Keratinocyte (primary cell): Measurements from ENCODE around the gene LATS2. TPM values are rescaled to one million over a fixed set of nuclear protein-coding genes. Genes with fewer than 3 reads are reported as not detected.

Experiments
- DNase-seq: peaks from one replicate; pipeline ENCODE4 v3.0.0-alpha.2; 2011; ENCODE audit warnings: low read depth, missing footprints, low spot score
- FAIRE-seq: peaks from 2 replicates; lab custom pipeline; 2011; peaks lifted over from hg19 to GRCh38; lab: Jason Lieb, UNC
- H2AFZ ChIP-seq: 2 replicates; pipeline ENCODE4 v1.6.0; 2012; ENCODE audit warnings: low read length, control low read depth, inconsistent platforms; ENCODE audit not compliant: control insufficient read depth
- H3K27ac ChIP-seq: 2 replicates; pipeline ENCODE4 v1.5.1; 2011; ENCODE audit warnings: low read length; ENCODE audit not compliant: control insufficient read depth, insufficient read depth
- H3K27me3 ChIP-seq: 3 replicates; pipeline ENCODE4 v1.6.0; 2011; ENCODE audit warnings: low read length; ENCODE audit not compliant: control insufficient read depth, insufficient read depth; ENCODE audit errors: extremely low read depth
- H3K36me3 ChIP-seq, 2 experiments: 2 replicates in 1 of 2; 3 replicates in 1 of 2; pipeline ENCODE4 v1.5.1; 2011; ENCODE audit warnings: low read length in 2 of 2, mild to moderate bottlenecking in 1 of 2; ENCODE audit not compliant: control insufficient read depth in 2 of 2, insufficient read depth in 2 of 2; ENCODE audit errors: extremely low read depth in 1 of 2
- H3K4me1 ChIP-seq: 3 replicates; pipeline ENCODE4 v1.5.1; 2011; ENCODE audit warnings: low read length; ENCODE audit not compliant: control insufficient read depth, insufficient read depth; ENCODE audit errors: extremely low read depth
- H3K4me2 ChIP-seq: 3 replicates; pipeline ENCODE4 v1.6.0; 2011; ENCODE audit warnings: low read depth, low read length; ENCODE audit not compliant: control insufficient read depth, insufficient read depth; ENCODE audit errors: extremely low read depth
- H3K4me3 ChIP-seq, 3 experiments: fragments of 200-600 bp in 1 of 3; sonication (generic) in 1 of 3; 2 replicates in 2 of 3; 3 replicates in 1 of 3; pipeline ENCODE4 v1.5.1; 2011 to 2016; ENCODE audit warnings: low read length in 3 of 3, mild to moderate bottlenecking in 3 of 3, control low read depth in 2 of 3, inconsistent platforms in 1 of 3, low read depth in 1 of 3, mixed read lengths in 1 of 3, mixed run types in 1 of 3, moderate library complexity in 1 of 3; ENCODE audit not compliant: control insufficient read depth in 2 of 3, insufficient read depth in 2 of 3; ENCODE audit errors: extremely low read depth in 1 of 3
- H3K79me2 ChIP-seq: 2 replicates; pipeline ENCODE4 v1.6.0; 2012; ENCODE audit warnings: low read length; ENCODE audit not compliant: control insufficient read depth, insufficient read depth
- H3K9ac ChIP-seq: 3 replicates; pipeline ENCODE4 v1.6.0; 2011; ENCODE audit warnings: low read length; ENCODE audit not compliant: control insufficient read depth, insufficient read depth; ENCODE audit errors: extremely low read depth
- H3K9me1 ChIP-seq: 3 replicates; pipeline ENCODE4 v1.6.0; 2011; ENCODE audit warnings: low read length; ENCODE audit not compliant: control insufficient read depth, insufficient read depth; ENCODE audit errors: extremely low read depth
- H3K9me3 ChIP-seq: 2 replicates; pipeline ENCODE4 v1.5.1; 2012; ENCODE audit warnings: low read depth, low read length; ENCODE audit not compliant: control insufficient read depth
- H4K20me1 ChIP-seq: 3 replicates; pipeline ENCODE4 v1.6.0; 2011; ENCODE audit warnings: low read length; ENCODE audit not compliant: control insufficient read depth, insufficient read depth; ENCODE audit errors: extremely low read depth
- EZH2 ChIP-seq: IDR thresholded peaks from one replicate; pipeline ENCODE4 v1.6.1; 2012; ENCODE audit warnings: inconsistent platforms, mild to moderate bottlenecking, low read length, moderate library complexity
- dilution Hi-C: fragments of 300-500 bp; cut with MboI; formaldehyde crosslinking; loops from one replicate; pipeline ENCODE4 v1.7.0; 2020; ENCODE audit warnings: low sequenced_read_pairs; ENCODE audit not compliant: extremely low pct_ligation_motif_present
- polyA plus RNA-seq, 5 experiments: library from polyadenylated mRNA; depleted of rRNA in 3 of 5; stranded (reverse) in 3 of 5; stranded (forward) in 1 of 5; unstranded in 1 of 5; fragments of >200 nt; gene quantifications; 1 replicate in 1 of 5; 2 replicates in 3 of 5; 3 replicates in 1 of 5; pipeline versions ENCODE4 v1.2.1 to v1.2.3, GENCODE V29; 2011 to 2012; ENCODE audit warnings: missing spikeins in 2 of 5, low read depth in 1 of 5, low replicate concordance in 1 of 5
- TF ChIP-seq, protein P1 (sequence below), 3 experiments: IDR thresholded peaks in 1 of 3; conservative IDR thresholded peaks in 1 of 3; optimal IDR thresholded peaks in 1 of 3; 2 replicates in 2 of 3; 3 replicates in 1 of 3; pipeline versions ENCODE3 to v1.5.1; 2011; ENCODE audit warnings: low read length in 3 of 3, mild to moderate bottlenecking in 3 of 3, moderate library complexity in 2 of 3, control low read depth in 1 of 3, inconsistent platforms in 1 of 3; ENCODE audit not compliant: insufficient read depth in 2 of 3; ENCODE audit errors: extremely low read depth in 1 of 3

LATS2 gene
- polyA plus RNA-seq, 1 donor (not counting 4 experiments of a cell fraction or from before 2014, with no cell fraction given) = 6.7 TPM

DNA sequence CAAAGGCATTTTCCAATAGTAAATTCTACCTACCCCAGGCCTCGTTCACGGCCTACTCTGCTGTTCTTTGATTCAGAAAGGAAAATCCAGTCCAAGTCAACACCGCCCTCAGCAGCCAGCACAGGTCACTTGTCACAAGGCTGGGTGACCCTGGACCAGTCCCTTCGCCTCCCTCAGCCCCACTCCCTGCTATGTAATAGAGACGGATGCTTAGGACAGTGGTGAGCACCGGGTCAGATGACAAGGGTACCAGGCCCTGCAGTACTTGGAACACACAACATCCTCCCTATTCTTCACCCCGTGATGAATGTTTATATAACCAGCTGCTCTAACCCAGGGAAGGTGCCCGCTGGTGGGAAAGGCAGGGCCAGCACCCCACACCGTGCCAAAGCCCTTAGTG lies 14.3 kb downstream of the LATS2 start:
- no peak overlapping the region for H3K9ac ChIP-seq
- no peak for FAIRE-seq
- peaks cover 3% of the 10 kb centered on the region for H3K9me1 ChIP-seq
- H3K36me3 ChIP-seq = peaks cover 6 to 18% of the 10 kb centered on the region in 2 experiments
- TF ChIP-seq, protein P1, sequence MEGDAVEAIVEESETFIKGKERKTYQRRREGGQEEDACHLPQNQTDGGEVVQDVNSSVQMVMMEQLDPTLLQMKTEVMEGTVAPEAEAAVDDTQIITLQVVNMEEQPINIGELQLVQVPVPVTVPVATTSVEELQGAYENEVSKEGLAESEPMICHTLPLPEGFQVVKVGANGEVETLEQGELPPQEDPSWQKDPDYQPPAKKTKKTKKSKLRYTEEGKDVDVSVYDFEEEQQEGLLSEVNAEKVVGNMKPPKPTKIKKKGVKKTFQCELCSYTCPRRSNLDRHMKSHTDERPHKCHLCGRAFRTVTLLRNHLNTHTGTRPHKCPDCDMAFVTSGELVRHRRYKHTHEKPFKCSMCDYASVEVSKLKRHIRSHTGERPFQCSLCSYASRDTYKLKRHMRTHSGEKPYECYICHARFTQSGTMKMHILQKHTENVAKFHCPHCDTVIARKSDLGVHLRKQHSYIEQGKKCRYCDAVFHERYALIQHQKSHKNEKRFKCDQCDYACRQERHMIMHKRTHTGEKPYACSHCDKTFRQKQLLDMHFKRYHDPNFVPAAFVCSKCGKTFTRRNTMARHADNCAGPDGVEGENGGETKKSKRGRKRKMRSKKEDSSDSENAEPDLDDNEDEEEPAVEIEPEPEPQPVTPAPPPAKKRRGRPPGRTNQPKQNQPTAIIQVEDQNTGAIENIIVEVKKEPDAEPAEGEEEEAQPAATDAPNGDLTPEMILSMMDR (optimal IDR thresholded peaks at IDR 0.05 in 1 of 3, IDR thresholded peaks at IDR 0.05 in 1 of 3, conservative IDR thresholded peaks at IDR 0.05 in 1 of 3; ENCODE audit: extremely low read depth in 1 of 3, insufficient read depth in 2 of 3, low read length in 3 of 3) = no peak
- no peak for DNase-seq
- peaks cover 95% of the 10 kb centered on the region for H3K79me2 ChIP-seq
- no peaks in the 10 kb centered on the region for H3K4me1 ChIP-seq
- H3K9me3 ChIP-seq = no peaks in the 10 kb centered on the region
- H3K4me2 ChIP-seq = no peak overlapping the region
- H3K4me3 ChIP-seq = no peak overlapping the region
- no peak overlapping the region for H2AFZ ChIP-seq
- dilution Hi-C loops = no loop called here
- H3K27ac ChIP-seq = no peak overlapping the region
- no peaks in the 10 kb centered on the region for H3K27me3 ChIP-seq
- peaks cover 16% of the 10 kb centered on the region for H4K20me1 ChIP-seq

DNA sequence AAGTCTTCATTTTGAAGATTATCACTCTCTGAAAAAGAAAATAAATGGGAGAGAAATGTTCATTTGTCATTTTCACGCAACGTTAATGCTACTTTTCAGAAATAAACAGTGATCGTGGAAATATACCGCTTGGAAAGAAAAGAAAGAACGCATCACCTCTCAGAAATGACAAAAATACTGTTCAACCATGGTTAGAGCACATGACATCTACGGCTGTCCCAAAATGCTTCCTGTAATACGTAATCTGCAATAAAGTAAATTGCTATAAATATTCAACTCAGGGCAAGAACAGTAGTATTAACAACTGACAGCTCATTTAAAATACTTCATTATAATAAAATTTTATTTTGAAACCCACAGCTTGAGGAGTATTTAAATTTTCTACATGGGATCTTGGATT lies 15.2 kb downstream of the LATS2 start:
- Histone ChIP-seq H3K79me2 (peaks cover 94% of the 10 kb centered on the region), H3K9me3 (no peaks in the 10 kb centered on the region), H3K27ac (no peak overlapping the region), H3K27me3 (no peaks in the 10 kb centered on the region), H3K4me2 (no peak overlapping the region), H3K9me1 (peaks cover 3% of the 10 kb centered on the region), H3K9ac (no peak overlapping the region), H4K20me1 (peaks cover 16% of the 10 kb centered on the region), H3K36me3 (peaks cover 6 to 18% of the 10 kb centered on the region in 2 experiments), H3K4me3 (no peak overlapping the region), H3K4me1 (no peaks in the 10 kb centered on the region), H2AFZ (no peak overlapping the region)
- DNase-seq (no peak), FAIRE-seq (no peak)
- dilution Hi-C loops = no loop called here
- TF ChIP-seq, protein P1 (optimal IDR thresholded peaks at IDR 0.05 in 1 of 3, IDR thresholded peaks at IDR 0.05 in 1 of 3, conservative IDR thresholded peaks at IDR 0.05 in 1 of 3; ENCODE audit: extremely low read depth in 1 of 3, insufficient read depth in 2 of 3, low read length in 3 of 3) = no peak
- no peak for TF ChIP-seq EZH2
